ENCODE results near the gene PELO. TPM values are rescaled to one million over a fixed set of nuclear protein-coding genes. Genes with fewer than 3 reads are reported as not detected.
A peak's percentile ranks its signal among the peaks of the same experiment; 100 is the strongest.

Gene PELO
- total RNA-seq, 2 donors from 2014 or later, result 71.4 to 122 TPM

DNA sequence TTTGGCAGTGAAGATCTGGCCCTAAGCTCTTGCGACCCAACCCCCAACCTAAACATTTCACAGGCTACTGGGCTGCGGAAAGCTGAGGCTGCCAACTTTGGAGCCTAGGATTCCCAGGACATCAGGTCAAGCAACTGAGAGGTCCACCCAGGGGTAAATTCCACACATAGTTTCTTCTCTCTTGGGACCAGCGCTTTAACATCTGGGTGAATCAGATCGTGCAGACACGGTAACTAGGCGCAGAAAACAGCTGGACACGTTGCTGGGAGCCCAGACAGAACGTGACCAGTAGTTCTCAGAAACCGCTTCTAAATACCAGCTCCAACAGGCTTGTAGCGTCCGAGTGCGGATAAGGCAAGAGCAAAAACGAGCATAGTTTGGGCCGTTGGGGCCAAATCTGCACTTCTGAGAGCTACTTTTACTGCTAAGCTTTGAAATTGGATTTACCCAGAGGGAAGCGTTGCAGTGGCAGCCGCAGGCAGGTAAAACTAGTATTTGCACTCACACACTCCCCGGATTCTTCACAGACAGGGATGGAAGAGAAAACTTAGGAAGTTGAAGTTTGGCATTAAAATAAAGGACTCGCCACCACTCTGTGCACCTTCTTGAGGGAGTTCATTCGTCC is 11.8 kb downstream of the PELO start:
- Mint-ChIP-seq H3K36me3 (peaks cover 15% of the 10 kb centered on the region), H3K4me1 (ENCODE audit: low read depth in 2 of 2) (peaks cover 46 to 62% of the 10 kb centered on the region in 2 donors), H3K4me3 (peak overlapping the region; percentile 93), H3K27me3 (peaks cover 0 to 5% of the 10 kb centered on the region in 2 donors), H3K9me3 (no peaks in the 10 kb centered on the region), H3K27ac (peak overlapping the region; percentile 90 to 96)
- ATAC-seq, result peak; percentile 25 to 31
- no peak for DNase-seq (ENCODE audit: low spot score)

DNA sequence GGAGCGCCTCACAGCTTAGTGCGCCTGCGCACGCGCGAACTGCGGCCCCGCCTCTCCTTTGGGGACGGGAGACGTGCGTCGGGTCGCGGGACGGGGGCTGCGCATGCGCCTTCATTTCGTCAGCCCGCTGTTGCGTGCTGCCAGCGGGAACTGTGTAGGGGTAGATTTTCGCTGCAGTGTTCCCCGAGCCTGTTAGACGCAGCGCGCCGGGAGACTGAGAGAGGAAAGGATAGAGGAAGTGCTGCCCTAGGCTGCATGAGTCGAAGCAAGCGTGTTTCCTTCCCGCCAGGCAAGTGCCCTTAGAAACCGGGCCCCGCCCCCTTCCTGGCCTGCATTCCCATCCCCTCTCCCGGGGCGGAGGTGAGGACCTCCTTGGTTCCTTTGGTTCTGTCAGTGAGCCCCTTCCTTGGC is 12.3 kb downstream of the PELO start:
- peak overlapping the region; percentile 90 to 96 for H3K27ac Mint-ChIP-seq
- DNase-seq (ENCODE audit: low spot score) (peak; percentile 97), ATAC-seq (peak; percentile 92 to 96)
- H3K36me3 Mint-ChIP-seq, result peaks cover 20% of the 10 kb centered on the region
- peak overlapping the region; percentile 93 for H3K4me3 Mint-ChIP-seq
- peaks cover 50 to 68% of the 10 kb centered on the region in 2 donors for H3K4me1 Mint-ChIP-seq (ENCODE audit: low read depth in 2 of 2)
- peaks cover 0 to 5% of the 10 kb centered on the region in 2 donors for H3K27me3 Mint-ChIP-seq
- no peaks in the 10 kb centered on the region for H3K9me3 Mint-ChIP-seq

DNA sequence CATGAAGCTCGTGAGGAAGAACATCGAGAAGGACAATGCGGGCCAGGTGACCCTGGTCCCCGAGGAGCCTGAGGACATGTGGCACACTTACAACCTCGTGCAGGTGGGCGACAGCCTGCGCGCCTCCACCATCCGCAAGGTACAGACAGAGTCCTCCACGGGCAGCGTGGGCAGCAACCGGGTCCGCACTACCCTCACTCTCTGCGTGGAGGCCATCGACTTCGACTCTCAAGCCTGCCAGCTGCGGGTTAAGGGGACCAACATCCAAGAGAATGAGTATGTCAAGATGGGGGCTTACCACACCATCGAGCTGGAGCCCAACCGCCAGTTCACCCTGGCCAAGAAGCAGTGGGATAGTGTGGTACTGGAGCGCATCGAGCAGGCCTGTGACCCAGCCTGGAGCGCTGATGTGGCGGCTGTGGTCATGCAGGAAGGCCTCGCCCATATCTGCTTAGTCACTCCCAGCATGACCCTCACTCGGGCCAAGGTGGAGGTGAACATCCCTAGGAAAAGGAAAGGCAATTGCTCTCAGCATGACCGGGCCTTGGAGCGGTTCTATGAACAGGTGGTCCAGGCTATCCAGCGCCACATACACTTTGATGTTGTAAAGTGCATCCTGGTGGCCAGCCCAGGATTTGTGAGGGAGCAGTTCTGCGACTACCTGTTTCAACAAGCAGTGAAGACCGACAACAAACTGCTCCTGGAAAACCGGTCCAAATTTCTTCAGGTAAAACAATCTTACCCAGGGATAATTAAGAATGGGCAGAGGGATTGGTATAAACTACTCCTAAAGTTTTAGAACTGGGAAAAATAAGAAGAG is 12.9 kb downstream of the PELO start:
- Mint-ChIP-seq H3K4me1 (ENCODE audit: low read depth in 2 of 2) (peaks cover 54 to 71% of the 10 kb centered on the region in 2 donors), H3K9me3 (no peaks in the 10 kb centered on the region), H3K4me3 (peak overlapping the region; percentile 93), H3K27ac (peak overlapping the region; percentile 90 to 96), H3K27me3 (peaks cover 0 to 5% of the 10 kb centered on the region in 2 donors), H3K36me3 (peaks cover 24% of the 10 kb centered on the region)
- DNase-seq (ENCODE audit: low spot score) (peak; percentile 74), ATAC-seq (peak; percentile 80 to 89)

DNA sequence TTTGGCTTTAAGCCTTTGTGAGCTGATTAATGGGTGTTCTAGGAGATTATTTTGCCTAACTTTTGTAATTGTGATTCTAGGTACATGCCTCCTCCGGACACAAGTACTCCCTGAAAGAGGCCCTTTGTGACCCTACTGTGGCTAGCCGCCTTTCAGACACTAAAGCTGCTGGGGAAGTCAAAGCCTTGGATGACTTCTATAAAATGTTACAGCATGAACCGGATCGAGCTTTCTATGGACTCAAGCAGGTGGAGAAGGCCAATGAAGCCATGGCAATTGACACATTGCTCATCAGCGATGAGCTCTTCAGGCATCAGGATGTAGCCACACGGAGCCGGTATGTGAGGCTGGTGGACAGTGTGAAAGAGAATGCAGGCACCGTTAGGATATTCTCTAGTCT is 13.6 kb downstream of the PELO start:
- H3K4me1 Mint-ChIP-seq (ENCODE audit: low read depth in 2 of 2), result peaks cover 54 to 71% of the 10 kb centered on the region in 2 donors
- H3K4me3 Mint-ChIP-seq, result peak overlapping the region; percentile 93
- H3K9me3 Mint-ChIP-seq, result no peaks in the 10 kb centered on the region
- ATAC-seq (no peak), DNase-seq (ENCODE audit: low spot score) (no peak)
- H3K27ac Mint-ChIP-seq, result peak overlapping the region; percentile 90 to 96
- peaks cover 24% of the 10 kb centered on the region for H3K36me3 Mint-ChIP-seq
- peaks cover 0 to 5% of the 10 kb centered on the region in 2 donors for H3K27me3 Mint-ChIP-seq

DNA sequence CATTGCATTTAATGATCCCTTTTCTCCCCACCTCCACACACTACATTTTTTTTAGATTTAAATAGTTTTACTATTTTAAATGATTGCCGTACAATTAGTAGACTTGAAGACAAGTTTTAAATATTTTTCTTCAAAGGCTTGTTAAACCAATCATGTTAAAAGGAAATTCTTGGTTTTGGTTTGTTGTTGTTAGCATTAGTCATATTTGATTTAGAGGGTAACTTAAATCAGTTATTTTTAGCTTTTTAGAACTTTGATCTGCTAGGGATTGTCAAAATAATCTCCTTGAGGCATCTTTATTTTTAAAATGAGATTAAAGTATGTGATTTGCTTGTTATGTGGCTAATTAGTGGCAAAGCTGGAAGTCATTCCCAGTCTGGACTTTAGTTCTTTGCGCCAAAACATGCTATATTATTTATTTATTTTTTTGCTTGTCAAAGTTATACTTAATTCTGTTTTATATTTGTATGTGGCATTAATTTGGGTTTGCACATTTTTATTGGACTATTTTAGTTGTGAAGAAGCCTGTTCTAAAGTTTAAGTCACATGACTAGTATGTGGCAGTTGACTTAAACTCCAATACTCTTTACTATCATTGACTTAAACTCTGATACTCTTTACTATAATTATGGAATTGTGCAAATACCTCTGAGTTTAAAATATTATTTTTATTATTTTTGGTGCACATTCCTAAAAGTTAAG is 14.7 kb downstream of the PELO start:
- peak overlapping the region; percentile 93 for H3K4me3 Mint-ChIP-seq
- no peak overlapping the region for H3K27ac Mint-ChIP-seq

DNA sequence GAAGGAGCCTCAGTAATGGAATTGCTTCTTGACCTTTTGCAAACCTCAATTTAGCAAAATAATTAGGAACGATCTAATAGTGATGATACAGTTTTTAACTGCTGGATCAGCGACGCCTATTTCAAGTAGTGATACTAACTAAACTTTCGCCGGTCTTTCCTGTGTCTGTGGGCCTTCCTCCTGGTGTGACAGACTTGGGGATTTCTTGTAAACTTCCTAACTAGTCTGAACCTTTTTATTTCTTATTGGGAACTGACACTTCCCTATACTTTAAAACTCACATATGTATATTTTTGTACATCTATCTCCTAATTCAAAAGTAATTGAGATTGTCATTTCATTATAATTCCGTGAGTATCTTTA is 15.2 kb downstream of the PELO start:
- ATAC-seq (no peak), DNase-seq (ENCODE audit: low spot score) (no peak)
- H3K27me3 Mint-ChIP-seq, result peaks cover 0 to 2% of the 10 kb centered on the region in 2 donors
- H3K4me3 Mint-ChIP-seq, result peak overlapping the region; percentile 40
- H3K27ac Mint-ChIP-seq, result no peak overlapping the region
- H3K9me3 Mint-ChIP-seq, result no peaks in the 10 kb centered on the region
- H3K4me1 Mint-ChIP-seq (ENCODE audit: low read depth in 2 of 2), result peaks cover 53 to 57% of the 10 kb centered on the region in 2 donors
- H3K36me3 Mint-ChIP-seq, result peaks cover 24% of the 10 kb centered on the region

More for the DNA sequence above, 14.7 kb downstream of the PELO start:
- Mint-ChIP-seq H3K9me3 (no peaks in the 10 kb centered on the region), H3K27me3 (peaks cover 0 to 2% of the 10 kb centered on the region in 2 donors), H3K36me3 (peaks cover 24% of the 10 kb centered on the region), H3K4me1 (ENCODE audit: low read depth in 2 of 2) (peaks cover 50 to 62% of the 10 kb centered on the region in 2 donors)
- DNase-seq (ENCODE audit: low spot score) (no peak), ATAC-seq (no peak)

DNA sequence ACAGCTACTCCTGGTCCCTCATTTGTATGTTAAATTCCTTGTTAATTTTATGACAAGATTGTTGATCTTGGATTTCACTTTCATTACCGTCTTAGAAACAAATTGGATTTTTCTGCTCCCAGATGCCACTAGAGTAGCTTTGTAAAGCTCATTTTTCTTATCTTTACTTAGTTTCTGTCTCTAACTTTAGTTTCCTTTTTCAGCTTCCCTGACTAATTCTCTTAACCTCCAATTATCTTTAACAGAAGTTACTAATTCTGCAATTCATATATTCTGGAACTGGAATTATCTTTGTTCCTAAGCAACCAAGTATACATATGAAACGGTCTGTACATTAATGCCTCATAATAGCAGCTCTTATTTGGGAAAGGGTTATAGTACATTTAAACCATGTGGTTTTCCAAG is 16.7 kb downstream of the PELO start:
- peaks cover 39 to 42% of the 10 kb centered on the region in 2 donors for H3K4me1 Mint-ChIP-seq (ENCODE audit: low read depth in 2 of 2)
- DNase-seq (ENCODE audit: low spot score) (no peak), ATAC-seq (no peak)
- no peaks in the 10 kb centered on the region for H3K9me3 Mint-ChIP-seq
- H3K27me3 Mint-ChIP-seq, result no peaks in the 10 kb centered on the region
- H3K4me3 Mint-ChIP-seq, result no peak overlapping the region
- H3K27ac Mint-ChIP-seq, result no peak overlapping the region
- peaks cover 24% of the 10 kb centered on the region for H3K36me3 Mint-ChIP-seq

DNA sequence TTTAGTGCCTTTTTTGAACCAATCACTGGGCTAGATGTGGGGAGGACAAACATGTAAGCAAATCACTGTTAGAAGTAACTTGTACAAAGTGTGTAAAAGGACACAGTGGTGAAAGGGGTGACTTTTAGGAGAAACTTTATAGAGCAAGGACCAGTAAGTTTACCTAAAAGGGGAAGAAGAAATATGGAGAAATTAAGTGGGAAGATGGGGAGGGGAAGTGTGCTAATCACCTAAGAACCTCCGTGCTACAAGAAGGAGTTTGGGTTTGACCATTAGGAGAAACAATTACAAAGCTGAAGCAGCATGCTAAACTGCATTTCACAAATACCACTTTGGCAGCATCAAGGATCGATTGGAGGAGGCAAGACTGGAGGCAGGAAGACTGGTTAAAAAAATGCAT is 17.3 kb downstream of the PELO start:
- no peak overlapping the region for H3K4me3 Mint-ChIP-seq
- H3K4me1 Mint-ChIP-seq (ENCODE audit: low read depth in 2 of 2), result peaks cover 37 to 40% of the 10 kb centered on the region in 2 donors
- no peak for ATAC-seq
- no peak for DNase-seq (ENCODE audit: low spot score)
- H3K36me3 Mint-ChIP-seq, result peaks cover 24% of the 10 kb centered on the region
- H3K27me3 Mint-ChIP-seq, result no peaks in the 10 kb centered on the region
- H3K27ac Mint-ChIP-seq, result no peak overlapping the region
- H3K9me3 Mint-ChIP-seq, result no peaks in the 10 kb centered on the region

DNA sequence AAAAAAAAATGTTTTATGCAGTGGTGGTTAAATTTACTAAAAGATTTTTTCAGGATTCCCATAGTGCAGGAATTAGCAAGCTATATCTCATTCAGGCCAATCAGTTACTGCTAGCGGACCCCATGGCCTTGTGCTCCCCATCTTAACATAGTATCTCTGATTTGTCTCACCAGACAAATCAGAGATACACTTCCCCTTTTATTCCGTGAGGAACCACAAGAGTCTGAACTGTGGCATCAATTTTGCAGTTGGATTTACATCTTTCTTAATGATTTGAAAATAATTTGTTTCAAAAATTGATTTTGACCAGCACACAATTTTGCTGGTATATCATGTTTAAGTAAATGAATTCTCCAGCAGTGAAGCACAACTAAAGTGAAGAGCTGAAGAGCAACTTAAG is 17.9 kb downstream of the PELO start:
- no peak for DNase-seq (ENCODE audit: low spot score)
- Mint-ChIP-seq H3K4me1 (ENCODE audit: low read depth in 2 of 2) (peaks cover 36 to 40% of the 10 kb centered on the region in 2 donors), H3K27me3 (no peaks in the 10 kb centered on the region), H3K27ac (no peak overlapping the region), H3K9me3 (no peaks in the 10 kb centered on the region), H3K4me3 (no peak overlapping the region), H3K36me3 (peaks cover 24% of the 10 kb centered on the region)
- no peak for ATAC-seq

DNA sequence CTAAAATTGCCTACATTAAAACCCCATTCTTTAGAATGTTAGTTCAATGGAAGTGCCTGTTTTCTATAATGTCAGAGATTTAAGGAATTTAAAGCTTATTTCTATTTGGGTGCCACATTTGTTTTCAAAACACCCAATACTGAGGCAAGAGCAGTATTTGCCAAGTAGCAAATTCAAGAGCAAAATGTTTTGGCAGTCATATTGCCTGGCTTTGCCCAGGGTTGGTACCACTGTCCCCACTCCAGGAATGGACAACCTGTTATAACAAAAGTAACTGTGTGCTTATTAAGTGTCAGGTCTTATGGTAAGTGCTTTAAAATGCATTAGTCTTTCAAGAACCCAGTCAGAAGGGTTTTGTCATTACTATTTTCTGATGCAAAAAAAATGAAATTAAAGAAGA is 19.3 kb downstream of the PELO start:
- H3K4me3 Mint-ChIP-seq, result no peak overlapping the region
- H3K9me3 Mint-ChIP-seq, result no peaks in the 10 kb centered on the region
- H3K4me1 Mint-ChIP-seq (ENCODE audit: low read depth in 2 of 2), result peaks cover 30 to 37% of the 10 kb centered on the region in 2 donors
- no peak for DNase-seq (ENCODE audit: low spot score)
- H3K36me3 Mint-ChIP-seq, result peaks cover 14% of the 10 kb centered on the region
- no peak for ATAC-seq
- no peak overlapping the region for H3K27ac Mint-ChIP-seq
- H3K27me3 Mint-ChIP-seq, result no peaks in the 10 kb centered on the region

DNA sequence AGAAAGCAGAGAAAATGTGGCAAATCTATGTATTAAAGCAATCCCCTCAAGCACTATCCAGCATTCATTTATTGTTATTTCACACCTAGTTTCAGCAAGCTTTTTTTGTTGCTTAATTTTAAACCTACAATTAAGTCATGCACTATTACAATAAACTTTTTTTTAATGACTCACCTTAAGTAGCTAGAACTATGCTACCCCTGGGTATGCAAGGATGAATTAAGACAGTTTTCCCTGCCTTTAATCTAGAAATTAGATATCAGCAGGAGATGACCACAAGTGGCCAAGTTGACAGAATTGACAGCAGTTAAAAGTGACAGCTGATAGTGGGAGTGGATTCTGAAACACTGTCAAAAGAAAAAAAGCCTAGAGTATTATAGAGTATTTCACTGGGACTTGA is 20.0 kb downstream of the PELO start:
- Mint-ChIP-seq H3K9me3 (no peaks in the 10 kb centered on the region), H3K4me3 (no peak overlapping the region), H3K27ac (no peak overlapping the region), H3K36me3 (peaks cover 14% of the 10 kb centered on the region), H3K4me1 (ENCODE audit: low read depth in 2 of 2) (peaks cover 30 to 37% of the 10 kb centered on the region in 2 donors), H3K27me3 (no peaks in the 10 kb centered on the region)
- DNase-seq (ENCODE audit: low spot score) (no peak), ATAC-seq (no peak)

DNA sequence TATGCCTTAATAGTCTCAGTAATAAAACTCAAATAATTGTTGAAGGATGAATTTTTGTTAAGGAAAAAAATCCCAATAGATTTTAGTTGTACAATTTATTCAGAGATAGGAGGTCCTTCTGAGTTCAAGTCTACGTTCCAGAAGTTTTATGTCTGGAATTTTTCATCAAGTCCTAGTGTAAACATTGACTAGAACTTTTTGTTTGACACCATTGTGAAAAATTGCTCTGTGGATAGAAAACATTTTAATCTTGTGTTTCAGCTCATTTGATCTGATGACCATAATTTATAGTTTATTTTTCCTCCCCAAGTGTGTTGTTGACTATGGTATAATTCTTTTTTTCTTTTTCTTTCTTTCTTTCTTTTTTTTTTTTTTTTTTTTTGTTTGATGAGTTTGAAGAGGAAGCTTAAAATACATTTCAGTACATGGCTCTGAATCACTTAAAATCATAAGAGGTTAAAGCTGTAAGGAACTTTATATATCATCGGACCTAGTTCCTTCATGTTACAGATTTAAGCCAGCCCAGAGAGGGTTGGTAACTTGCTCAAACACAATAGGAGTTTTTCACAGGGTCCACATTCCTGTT is 20.7 kb downstream of the PELO start:
- no peaks in the 10 kb centered on the region for H3K27me3 Mint-ChIP-seq
- peak overlapping the region in 1 of 2 donors; percentile 87 for H3K27ac Mint-ChIP-seq
- DNase-seq (ENCODE audit: low spot score) (no peak), ATAC-seq (no peak)
- H3K4me1 Mint-ChIP-seq (ENCODE audit: low read depth in 2 of 2), result peaks cover 30 to 35% of the 10 kb centered on the region in 2 donors
- no peak overlapping the region for H3K4me3 Mint-ChIP-seq
- H3K9me3 Mint-ChIP-seq, result no peaks in the 10 kb centered on the region
- H3K36me3 Mint-ChIP-seq, result peaks cover 14% of the 10 kb centered on the region

DNA sequence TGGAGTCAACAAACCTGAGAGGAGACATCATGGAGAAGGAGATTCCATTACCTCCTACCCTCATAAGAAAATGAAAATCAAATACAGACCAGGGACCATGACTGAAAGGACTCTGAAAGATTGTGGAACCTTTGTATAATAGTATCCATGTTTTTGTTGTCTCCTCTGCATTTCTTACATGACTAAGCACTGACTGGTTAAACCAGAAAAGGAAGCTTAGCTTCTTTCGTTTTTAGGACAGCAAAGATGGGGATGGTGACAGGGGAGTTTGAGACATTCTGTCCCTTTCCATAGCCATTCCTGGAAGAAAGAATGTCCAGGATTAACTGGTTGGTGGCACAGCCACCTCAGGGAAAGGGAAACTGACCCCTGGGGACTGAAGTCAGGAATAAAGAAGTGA is 22.2 kb downstream of the PELO start:
- Mint-ChIP-seq H3K9me3 (no peaks in the 10 kb centered on the region), H3K4me3 (peak overlapping the region; percentile 64), H3K27ac (peak overlapping the region; percentile 65 to 87), H3K36me3 (peaks cover 5% of the 10 kb centered on the region), H3K27me3 (no peaks in the 10 kb centered on the region), H3K4me1 (ENCODE audit: low read depth in 2 of 2) (peaks cover 22 to 28% of the 10 kb centered on the region in 2 donors)
- ATAC-seq (peak; percentile 55 to 66), DNase-seq (ENCODE audit: low spot score) (no peak)
